HG02852 (cell line): ENCODE data around the gene KMT2E.
A peak's percentile ranks its signal among the peaks of the same experiment; 100 is the strongest.

ENCODE experiments used
- ATAC-seq: cut with Tn5 transposase; IDR thresholded peaks from one replicate; pipeline ENCODE4 v1.9.1; 2021; ENCODE audit warnings: mild to moderate bottlenecking, moderate library complexity; ENCODE audit not compliant: unreplicated experiment

The KMT2E gene

GRCh38 chr7:105065104-105065503 is 51.1 kb downstream of the KMT2E start:
- no peak for ATAC-seq

GRCh38 chr7:105067691-105068090 is 53.7 kb downstream of the KMT2E start:
- no peak for ATAC-seq

GRCh38 chr7:105068886-105069285 is 54.9 kb downstream of the KMT2E start:
- ATAC-seq: no peak

- no peak for ATAC-seq
These were observed 59.1 kb downstream of the KMT2E start for GRCh38 chr7:105073143-105073542.

GRCh38 chr7:105079348-105079747 is 65.3 kb downstream of the KMT2E start:
- no peak for ATAC-seq

- no peak for ATAC-seq
These were observed 70.6 kb downstream of the KMT2E start for GRCh38 chr7:105084581-105084980.

- ATAC-seq: no peak
These were observed 72.8 kb downstream of the KMT2E start for GRCh38 chr7:105086850-105087249.

GRCh38 chr7:105087981-105088380 is 74.0 kb downstream of the KMT2E start:
- no peak for ATAC-seq

GRCh38 chr7:105088456-105088855 is 74.5 kb downstream of the KMT2E start:
- ATAC-seq: no peak

- no peak for ATAC-seq
These were observed 81.0 kb downstream of the KMT2E start for GRCh38 chr7:105094966-105095365.

- no peak for ATAC-seq
These were observed 82.3 kb downstream of the KMT2E start for GRCh38 chr7:105096306-105096705.

GRCh38 chr7:105097619-105098018 is 83.6 kb downstream of the KMT2E start:
- no peak for ATAC-seq

GRCh38 chr7:105098863-105099515 is 85.0 kb downstream of the KMT2E start:
- ATAC-seq: peak; percentile 81

GRCh38 chr7:105101864-105102263 is 87.9 kb downstream of the KMT2E start:
- no peak for ATAC-seq

GRCh38 chr7:105102557-105103352 is 88.8 kb downstream of the KMT2E start:
- ATAC-seq: no peak

- ATAC-seq: no peak
These were observed 91.6 kb downstream of the KMT2E start for GRCh38 chr7:105105579-105105978.

- ATAC-seq: no peak
These were observed 92.5 kb downstream of the KMT2E start for GRCh38 chr7:105106473-105106872.

GRCh38 chr7:105107458-105107857 is 93.5 kb downstream of the KMT2E start:
- ATAC-seq: no peak

GRCh38 chr7:105112440-105113418 is 98.7 kb downstream of the KMT2E start:
- no peak for ATAC-seq

- no peak for ATAC-seq
These were observed 104.9 kb downstream of the KMT2E start for GRCh38 chr7:105118612-105119600.
